ENCODE results near the gene PARL.

DNA sequence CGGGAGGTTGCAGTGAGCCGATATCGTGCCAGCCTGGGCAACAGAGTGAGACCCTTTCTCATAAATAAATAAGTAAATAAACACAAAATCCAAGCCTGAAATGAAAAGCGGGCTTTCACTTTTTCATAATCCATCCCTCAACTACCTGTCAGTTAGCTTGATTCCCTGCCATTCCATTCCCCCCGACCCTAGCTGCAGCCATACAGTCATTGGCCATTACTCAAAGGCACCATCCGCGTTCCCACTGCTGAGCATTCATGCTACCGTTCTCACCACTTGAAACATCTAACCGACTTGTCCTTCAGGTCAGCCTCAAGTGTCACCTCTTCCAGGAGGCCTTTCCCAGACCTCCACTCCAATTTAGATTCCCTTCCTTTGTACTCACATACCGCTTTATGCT is 1.1 kb upstream of the PARL start:
- TF ChIP-seq POLR2AphosphoS2 (IDR thresholded peaks at IDR 0.05; ENCODE audit: low read length) (no peak), ZNF764 (CRISPR knock-in tag; IDR thresholded peaks at IDR 0.05; ENCODE audit: low read depth) (no peak), ZHX1 (conservative IDR thresholded peaks at IDR 0.05; ENCODE audit: low read length) (no peak), CTCF (IDR thresholded peaks at IDR 0.05 in 2 of 3, conservative IDR thresholded peaks at IDR 0.05 in 1 of 3; ENCODE audit: insufficient read depth in 2 of 3, low read depth in 1 of 3, low read length in 3 of 3) (no peak), RFX5 (IDR thresholded peaks at IDR 0.05; ENCODE audit: low read depth, low read length) (no peak), SREBF2 (CRISPR knock-in tag; IDR thresholded peaks at IDR 0.05) (no peak), THRAP3 (IDR thresholded peaks at IDR 0.05; ENCODE audit: borderline replicate concordance) (no peak), SP1 (CRISPR knock-in tag; IDR thresholded peaks at IDR 0.05) (no peak), ZBTB7A (IDR thresholded peaks at IDR 0.05; ENCODE audit: borderline replicate concordance, control insufficient read depth, low read depth, low read length) (no peak)
